22Rv1 (cell line): Measurements from ENCODE around the gene PHB1.

Experiments used
- H3K27ac ChIP-seq: fragments of 450-650 bp; 2 replicates; pipeline ENCODE4 v1.5.1; 2017
- CTCF ChIP-seq: fragments of 450-650 bp; IDR thresholded peaks from 2 replicates; pipeline ENCODE4 v1.5.1; 2017; ENCODE audit warnings: mild to moderate bottlenecking
- ZFX ChIP-seq: fragments of 450-650 bp; IDR thresholded peaks from 2 replicates; pipeline ENCODE4 v1.6.1; 2017; ENCODE audit warnings: antibody characterized with exemption, borderline replicate concordance

PHB1 gene

DNA sequence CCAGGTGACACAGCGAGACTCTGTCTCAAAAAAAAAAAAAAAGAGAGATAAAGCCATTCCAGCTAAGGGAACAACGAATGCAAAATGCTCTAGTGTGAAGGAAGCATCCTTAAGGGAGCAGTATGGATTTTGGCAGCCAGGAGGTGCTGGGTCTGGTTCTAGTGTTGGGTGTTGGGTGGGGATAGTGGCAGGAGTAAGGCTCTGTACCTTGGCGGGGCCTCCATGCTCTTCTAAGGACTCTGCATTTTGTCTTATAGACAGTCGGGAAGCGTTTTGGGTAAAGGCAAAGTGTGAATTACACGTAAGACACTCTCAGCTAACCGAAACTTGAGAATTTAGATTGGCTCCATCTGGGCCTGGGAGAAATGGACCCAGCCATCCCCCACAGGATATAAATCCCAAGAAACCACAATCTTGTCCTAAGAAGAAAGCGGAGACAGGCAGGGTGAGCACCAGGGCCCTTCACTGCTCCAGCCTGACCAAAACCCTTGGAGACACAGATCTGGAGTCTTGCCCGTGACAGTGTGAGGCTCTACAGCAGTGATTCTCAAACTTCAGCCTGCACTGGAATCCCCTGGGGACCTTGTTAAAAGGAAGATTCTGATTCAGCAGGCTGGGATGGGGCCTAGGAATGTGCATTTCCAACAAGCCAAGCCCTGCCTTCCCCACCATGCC is 33.1 kb upstream of the PHB1 start:
- H3K27ac ChIP-seq: no peak overlapping the region
- TF ChIP-seq ZFX: no peak
- TF ChIP-seq CTCF: no peak

- H3K27ac ChIP-seq: no peak overlapping the region
- no peak for TF ChIP-seq ZFX
Observed at GRCh38 chr17:49445591-49445990, 30.9 kb upstream of the PHB1 start.

DNA sequence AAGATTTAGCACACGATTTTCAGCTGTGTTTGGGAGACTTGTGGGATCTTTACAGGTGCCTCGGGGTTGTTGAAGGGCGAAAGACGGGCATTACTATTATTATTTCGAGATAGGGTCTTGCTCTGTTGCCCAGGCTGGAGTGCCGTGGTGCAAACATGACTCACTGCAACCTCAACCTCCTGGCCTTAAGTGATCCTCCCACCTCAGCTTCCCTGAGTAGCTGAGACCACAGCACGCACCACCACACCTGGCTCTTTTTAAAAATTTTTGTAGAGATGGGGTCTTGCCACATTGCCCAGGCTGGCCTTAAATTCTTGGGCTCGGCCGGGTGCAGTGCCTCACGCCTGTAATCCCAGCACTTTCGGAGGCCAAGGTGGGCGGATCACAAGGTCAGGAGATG is 29.7 kb upstream of the PHB1 start:
- H3K27ac ChIP-seq: no peak overlapping the region
- TF ChIP-seq ZFX: no peak
- no peak for TF ChIP-seq CTCF

- no peak overlapping the region for H3K27ac ChIP-seq
- no peak for TF ChIP-seq CTCF
- no peak for TF ChIP-seq ZFX
Observed at GRCh38 chr17:49443862-49444261, 29.2 kb upstream of the PHB1 start.

DNA sequence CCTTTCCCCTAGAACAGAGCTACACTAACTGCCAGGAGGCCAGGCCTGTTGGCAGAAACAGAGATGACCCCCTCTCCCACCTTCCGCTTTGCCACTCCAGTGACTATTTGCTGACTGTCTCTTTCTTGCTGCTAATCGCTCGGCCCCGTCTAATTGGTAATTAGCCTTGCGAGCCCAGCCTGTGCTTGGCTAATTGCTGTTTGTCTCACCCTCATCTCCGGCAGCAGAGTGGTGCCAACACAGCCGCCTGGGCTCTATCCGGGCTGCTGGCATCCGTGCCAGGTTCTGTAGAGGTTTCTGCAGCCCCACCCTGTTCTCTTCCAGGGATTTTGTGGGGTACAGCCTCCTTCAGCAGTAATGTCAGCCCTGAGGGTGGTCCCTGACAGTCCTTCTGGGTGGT is 27.4 kb upstream of the PHB1 start:
- no peak overlapping the region for H3K27ac ChIP-seq
- TF ChIP-seq CTCF (no peak), ZFX (no peak)

- no peak for TF ChIP-seq ZFX
- TF ChIP-seq CTCF: no peak
- H3K27ac ChIP-seq: no peak overlapping the region
Observed at GRCh38 chr17:49441578-49441977, 26.9 kb upstream of the PHB1 start.

DNA sequence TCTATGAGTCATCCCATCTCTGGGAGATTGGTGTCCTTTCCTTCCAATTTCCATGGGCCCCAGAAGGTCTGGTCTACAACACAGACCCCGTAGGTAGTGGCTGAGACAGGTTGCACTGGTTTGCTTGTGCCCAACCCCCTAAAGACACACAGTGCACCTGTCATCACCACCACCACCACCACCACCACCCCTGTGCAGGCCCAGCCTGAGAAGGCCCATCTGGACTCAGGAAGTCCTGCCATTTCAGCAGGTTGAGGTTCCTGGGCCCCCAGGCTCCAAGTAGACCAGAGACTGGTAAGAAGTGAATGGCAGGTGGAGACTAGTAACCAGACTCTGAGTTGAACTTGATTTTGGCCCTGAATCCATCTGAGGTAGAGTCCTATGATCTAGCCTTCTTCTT is 25.9 kb upstream of the PHB1 start:
- TF ChIP-seq ZFX (no peak), CTCF (no peak)
- no peak overlapping the region for H3K27ac ChIP-seq
